ENCODE data around the gene EPAS1.

DNA sequence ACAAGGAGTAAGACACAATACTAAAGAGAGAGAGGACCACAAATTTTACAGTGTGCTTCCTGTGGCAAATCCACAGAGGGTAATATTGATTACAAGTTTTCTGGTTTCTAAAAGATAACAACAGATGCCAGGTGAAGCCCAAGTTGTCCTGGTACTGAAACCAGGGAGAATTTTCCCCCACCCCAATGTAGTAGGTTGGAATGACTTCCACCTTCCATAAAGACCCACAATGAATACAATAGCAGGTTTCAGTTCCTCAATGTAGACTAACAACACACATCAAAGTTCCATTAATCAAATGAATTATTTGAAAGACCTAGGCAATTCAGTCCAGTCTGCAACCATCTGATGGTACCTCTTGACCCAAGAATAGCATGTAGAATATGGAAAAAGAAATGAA is 138.1 kb downstream of the EPAS1 start:
- TF ChIP-seq, protein P1, sequence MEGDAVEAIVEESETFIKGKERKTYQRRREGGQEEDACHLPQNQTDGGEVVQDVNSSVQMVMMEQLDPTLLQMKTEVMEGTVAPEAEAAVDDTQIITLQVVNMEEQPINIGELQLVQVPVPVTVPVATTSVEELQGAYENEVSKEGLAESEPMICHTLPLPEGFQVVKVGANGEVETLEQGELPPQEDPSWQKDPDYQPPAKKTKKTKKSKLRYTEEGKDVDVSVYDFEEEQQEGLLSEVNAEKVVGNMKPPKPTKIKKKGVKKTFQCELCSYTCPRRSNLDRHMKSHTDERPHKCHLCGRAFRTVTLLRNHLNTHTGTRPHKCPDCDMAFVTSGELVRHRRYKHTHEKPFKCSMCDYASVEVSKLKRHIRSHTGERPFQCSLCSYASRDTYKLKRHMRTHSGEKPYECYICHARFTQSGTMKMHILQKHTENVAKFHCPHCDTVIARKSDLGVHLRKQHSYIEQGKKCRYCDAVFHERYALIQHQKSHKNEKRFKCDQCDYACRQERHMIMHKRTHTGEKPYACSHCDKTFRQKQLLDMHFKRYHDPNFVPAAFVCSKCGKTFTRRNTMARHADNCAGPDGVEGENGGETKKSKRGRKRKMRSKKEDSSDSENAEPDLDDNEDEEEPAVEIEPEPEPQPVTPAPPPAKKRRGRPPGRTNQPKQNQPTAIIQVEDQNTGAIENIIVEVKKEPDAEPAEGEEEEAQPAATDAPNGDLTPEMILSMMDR (conservative IDR thresholded peaks at IDR 0.05 in 1 of 2, IDR thresholded peaks at IDR 0.05 in 1 of 2; ENCODE audit: extremely low read depth in 1 of 2, insufficient read depth in 1 of 2, low read depth in 1 of 2, low read length in 2 of 2) = no peak
- no peak for TF ChIP-seq EZH2 (IDR thresholded peaks at IDR 0.05; ENCODE audit: borderline replicate concordance, low read length)

Data from mammary epithelial cell (primary cell).